SK-N-SH (cell line): ENCODE data around the gene TRIM67. TPM values are rescaled to one million over a fixed set of nuclear protein-coding genes. Genes with fewer than 3 reads are reported as not detected.

Source experiments
- CTCF ChIA-PET: fragments of 300-600, 350-600 bp; formaldehyde crosslinking; extraction: SDS; loops from one replicate; lab custom pipeline; 2021; lab: Yijun Ruan, JAX
- POLR2A ChIA-PET: fragments of 350-600 bp; sonication (Branson Sonifier 250); formaldehyde crosslinking; extraction: SDS; loops from one replicate; lab custom pipeline; 2020; ENCODE audit warnings: antibody characterized with exemption, inconsistent platforms; lab: Yijun Ruan, JAX
- DNase-seq: peaks from one replicate; pipeline ENCODE4 v3.0.0; 2012
- H2AFZ ChIP-seq: fragments of 200-600 bp; sonication (generic); 2 replicates; pipeline ENCODE4 v1.8.1; 2016; ENCODE audit warnings: antibody characterized with exemption, mild to moderate bottlenecking, low read depth
- H3F3A ChIP-seq: fragments of 200-600 bp; sonication (generic); replicated peaks from 2 replicates; pipeline ENCODE3; 2016; ENCODE audit warnings: antibody characterized with exemption, mild to moderate bottlenecking; ENCODE audit not compliant: insufficient read depth
- H3K27ac ChIP-seq, 2 experiments: fragments of 200-500 bp in 1 of 2; fragments of 200-600 bp in 1 of 2; sonication (Bioruptor generic) in 1 of 2; sonication (generic), shearing (Covaris generic) in 1 of 2; 2 replicates each; pipeline versions ENCODE4 v1.5.1 to v1.6.1; 2014 to 2016; ENCODE audit warnings: low read depth in 2 of 2, inconsistent platforms in 1 of 2, low read length in 1 of 2, mild to moderate bottlenecking in 1 of 2, mixed read lengths in 1 of 2
- H3K27me3 ChIP-seq: fragments of 200-600 bp; sonication (generic), shearing (Covaris generic); 2 replicates; pipeline ENCODE4 v1.6.1; 2016; ENCODE audit warnings: mixed run types; ENCODE audit not compliant: insufficient read depth
- H3K36me3 ChIP-seq, 2 experiments: fragments of 200-500 bp in 1 of 2; fragments of 200-600 bp in 1 of 2; sonication (Bioruptor generic) in 1 of 2; sonication (generic) in 1 of 2; replicated peaks in 1 of 2; 2 replicates each; pipeline versions ENCODE3 to v1.5.1; 2014 to 2016; ENCODE audit warnings: low read length in 1 of 2, mild to moderate bottlenecking in 1 of 2; ENCODE audit not compliant: insufficient read depth in 2 of 2, control insufficient read depth in 1 of 2
- H3K4me1 ChIP-seq, 2 experiments: fragments of 200-500 bp in 1 of 2; fragments of 200-600 bp in 1 of 2; sonication (Bioruptor generic) in 1 of 2; sonication (generic), shearing (Covaris generic) in 1 of 2; 2 replicates each; pipeline versions ENCODE4 v1.5.1 to v1.6.1; 2014 to 2016; ENCODE audit warnings: low read depth in 1 of 2, low read length in 1 of 2, mixed run types in 1 of 2; ENCODE audit not compliant: insufficient read depth in 2 of 2, control insufficient read depth in 1 of 2
- H3K4me2 ChIP-seq: fragments of 200-600 bp; sonication (generic), shearing (Covaris generic); 2 replicates; pipeline ENCODE4 v1.6.1; 2017; ENCODE audit warnings: mixed run types
- H3K4me3 ChIP-seq, 2 experiments: fragments of 200-500 bp in 1 of 2; fragments of 200-600 bp in 1 of 2; sonication (Bioruptor generic) in 1 of 2; sonication (generic), shearing (Covaris generic) in 1 of 2; 2 replicates each; pipeline versions ENCODE4 v1.5.1 to v1.8.1; 2014 to 2016; ENCODE audit warnings: low read depth in 2 of 2, inconsistent platforms in 1 of 2, low read length in 1 of 2, mild to moderate bottlenecking in 1 of 2, mixed read lengths in 1 of 2, moderate library complexity in 1 of 2
- H3K79me2 ChIP-seq: fragments of 200-600 bp; sonication (generic); 2 replicates; pipeline ENCODE4 v1.8.1; 2017; ENCODE audit warnings: mild to moderate bottlenecking; ENCODE audit not compliant: insufficient read depth
- H3K9ac ChIP-seq: fragments of 200-600 bp; sonication (generic); 2 replicates; pipeline ENCODE4 v1.6.1; 2017; ENCODE audit warnings: mixed run types
- H3K9me2 ChIP-seq: fragments of 200-600 bp; sonication (generic); 2 replicates; pipeline ENCODE4 v1.6.1; 2017; ENCODE audit warnings: mixed run types
- H3K9me3 ChIP-seq: fragments of 200-600 bp; sonication (generic); 2 replicates; pipeline ENCODE4 v1.6.1; 2017; ENCODE audit warnings: mixed run types, mild to moderate bottlenecking, moderate library complexity
- H4K20me1 ChIP-seq: fragments of 200-600 bp; sonication (generic); 2 replicates; pipeline ENCODE4 v1.6.1; 2017; ENCODE audit warnings: mild to moderate bottlenecking, mixed run types; ENCODE audit not compliant: insufficient read depth
- EZH2phosphoT487 ChIP-seq: fragments of 200-600 bp; sonication (generic); IDR thresholded peaks from 2 replicates; pipeline ENCODE4 v1.6.1; 2017; ENCODE audit warnings: low read depth, mixed run types, mild to moderate bottlenecking, antibody characterized with exemption, moderate library complexity, borderline replicate concordance
- FOSL2 ChIP-seq: IDR thresholded peaks from 2 replicates; pipeline ENCODE4 v1.4.0; 2012; ENCODE audit warnings: low read depth, mild to moderate bottlenecking, moderate library complexity, borderline replicate concordance
- GABPA ChIP-seq: IDR thresholded peaks from 2 replicates; pipeline ENCODE4 v1.4.0; 2012; ENCODE audit warnings: low read depth, mild to moderate bottlenecking
- GATA2 ChIP-seq: sonication (generic); formaldehyde crosslinking; IDR thresholded peaks from 2 replicates; pipeline ENCODE4 v1.5.0; 2020; ENCODE audit warnings: mild to moderate bottlenecking, missing genetic modification reagents
- JUND ChIP-seq: IDR thresholded peaks from 2 replicates; pipeline ENCODE4 v1.4.0; 2012
- MEF2A ChIP-seq: IDR thresholded peaks from 2 replicates; pipeline ENCODE4 v1.4.0; 2012; ENCODE audit warnings: low read depth, borderline replicate concordance
- NFIC ChIP-seq: IDR thresholded peaks from 2 replicates; pipeline ENCODE4 v1.4.0; 2012; ENCODE audit warnings: borderline replicate concordance
- NRF1 ChIP-seq: IDR thresholded peaks from 2 replicates; pipeline ENCODE4 v1.6.1; 2012; ENCODE audit warnings: low read depth, mild to moderate bottlenecking, low read length
- POLR2AphosphoS5 ChIP-seq: IDR thresholded peaks from 2 replicates; pipeline ENCODE4 v1.6.1; 2012; ENCODE audit warnings: low read depth, low read length
- RAD21 ChIP-seq: IDR thresholded peaks from 2 replicates; pipeline ENCODE4 v1.6.1; 2012; ENCODE audit warnings: mild to moderate bottlenecking, low read length
- RFX5 ChIP-seq: IDR thresholded peaks from 2 replicates; pipeline ENCODE4 v1.6.1; 2012; ENCODE audit warnings: mild to moderate bottlenecking, improper control_type of control experiment, low read length
- SMC3 ChIP-seq: IDR thresholded peaks from 2 replicates; pipeline ENCODE4 v1.6.1; 2012; ENCODE audit warnings: low read depth, low read length, improper control_type of control experiment
- TAF1 ChIP-seq: IDR thresholded peaks from 2 replicates; pipeline ENCODE4 v1.6.1; 2012; ENCODE audit warnings: low read depth, mild to moderate bottlenecking, low read length, moderate library complexity, borderline replicate concordance
- TEAD4 ChIP-seq: IDR thresholded peaks from 2 replicates; pipeline ENCODE4 v1.4.0; 2012; ENCODE audit warnings: mild to moderate bottlenecking, borderline replicate concordance; ENCODE audit not compliant: insufficient read depth
- YY1 ChIP-seq: IDR thresholded peaks from 2 replicates; pipeline ENCODE4 v1.4.0; 2012; ENCODE audit warnings: low read depth, mild to moderate bottlenecking
- WGBS: methylation state at CpG from one replicate; pipeline ENCODE4 v1.1.6; 2017; ENCODE audit warnings: low lambda C conversion rate; 5-methylcytosine and 5-hydroxymethylcytosine counted together
- polyA plus RNA-seq, 3 experiments: library from polyadenylated mRNA; depleted of rRNA; stranded (reverse); fragments of >200 nt; gene quantifications; 2 replicates each; pipeline ENCODE4 v1.2.3, GENCODE V29; 2012
- TF ChIP-seq, protein P1 (sequence below): IDR thresholded peaks from 2 replicates; pipeline ENCODE4 v1.4.0; 2012; ENCODE audit warnings: low read depth, borderline replicate concordance

Gene TRIM67
- polyA plus RNA-seq, 1 of the 3 experiments (the other 2 are of a cell fraction) = not detected

DNA sequence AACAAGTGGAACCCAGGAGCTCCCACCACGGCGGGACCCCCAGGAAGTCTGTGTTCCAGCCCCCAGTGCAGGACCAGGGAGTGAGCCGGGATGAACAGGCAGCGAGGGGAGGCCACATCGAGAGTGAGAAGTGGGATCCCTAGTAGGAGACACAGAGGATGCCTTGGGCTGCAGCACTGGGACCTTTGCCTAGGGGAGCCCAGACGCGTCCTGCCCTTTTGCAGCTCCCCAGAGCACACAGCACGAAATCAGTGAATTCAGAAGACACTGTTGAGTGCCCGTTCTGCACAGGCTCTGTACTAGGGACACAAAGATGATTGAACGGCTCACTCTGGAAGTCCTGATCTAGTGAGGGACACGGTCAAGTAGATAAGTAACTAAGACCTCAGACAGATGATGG is 23.5 kb downstream of the TRIM67 start (continued):
- no peak for TF ChIP-seq RFX5
- no peak for TF ChIP-seq NRF1
- no peak for TF ChIP-seq EZH2phosphoT487
- TF ChIP-seq SMC3 = no peak

DNA sequence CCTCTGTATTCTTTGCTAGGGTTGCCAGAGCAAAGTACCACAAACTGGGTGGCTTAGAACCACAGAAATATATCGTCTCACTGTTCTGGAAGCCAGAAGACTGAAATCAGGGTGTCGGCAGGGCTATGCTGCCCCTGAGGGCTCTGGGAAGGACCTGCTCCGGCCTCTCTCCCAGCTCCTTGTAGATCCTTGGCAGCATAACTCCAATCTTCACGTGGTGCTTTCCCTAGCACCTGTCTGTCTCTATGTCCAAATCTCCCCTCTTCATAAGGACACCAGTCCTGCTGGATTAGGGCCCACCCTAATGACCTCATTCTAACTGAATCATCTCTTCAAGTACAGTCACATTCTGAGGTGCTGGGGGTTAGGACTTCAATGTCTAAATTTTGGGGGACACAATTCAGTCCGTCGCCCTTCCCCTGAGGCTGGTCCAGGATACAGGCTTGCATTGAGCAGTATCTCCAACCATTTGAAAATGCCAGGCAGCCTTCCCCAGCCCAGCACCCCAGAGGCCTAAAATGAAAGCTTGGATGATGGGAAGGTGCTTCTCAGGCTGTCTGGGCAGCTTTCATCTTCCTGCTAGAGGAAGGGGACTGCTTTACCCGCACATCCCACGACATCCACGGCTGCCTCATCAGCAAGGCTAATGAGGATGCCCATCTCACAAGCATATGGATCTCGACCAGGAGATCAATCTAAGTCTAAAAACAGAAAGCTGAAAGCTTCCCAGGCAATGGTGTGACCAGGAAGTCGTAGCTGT is 24.7 kb downstream of the TRIM67 start:
- POLR2A ChIA-PET = no interaction called here
- DNase-seq = no peak
- H3K36me3 ChIP-seq = no peaks in the 10 kb centered on the region
- no peak overlapping the region for H3K4me2 ChIP-seq
- no peaks in the 10 kb centered on the region for H3K9me2 ChIP-seq
- no peak overlapping the region for H3K27ac ChIP-seq
- H3F3A ChIP-seq = no peaks in the 10 kb centered on the region
- no peak overlapping the region for H3K4me3 ChIP-seq
- CTCF ChIA-PET = no interaction called here
- H2AFZ ChIP-seq = no peak overlapping the region
- no peaks in the 10 kb centered on the region; the same call in 1 of the 2 replicates for H3K27me3 ChIP-seq
- no peaks in the 10 kb centered on the region for H4K20me1 ChIP-seq
- H3K4me1 ChIP-seq = no peaks in the 10 kb centered on the region
- TF ChIP-seq JUND (no peak), RAD21 (no peak), TEAD4 (no peak), YY1 (no peak), GATA2 (CRISPR knock-in tag) (no peak), MEF2A (no peak), FOSL2 (no peak), POLR2AphosphoS5 (no peak), TAF1 (no peak), GABPA (no peak)
- no peaks in the 10 kb centered on the region for H3K9me3 ChIP-seq
- no peak overlapping the region for H3K9ac ChIP-seq
- WGBS = 61% methylated on average over 11 of the region's 11 CpGs
- no peaks in the 10 kb centered on the region for H3K79me2 ChIP-seq

DNA sequence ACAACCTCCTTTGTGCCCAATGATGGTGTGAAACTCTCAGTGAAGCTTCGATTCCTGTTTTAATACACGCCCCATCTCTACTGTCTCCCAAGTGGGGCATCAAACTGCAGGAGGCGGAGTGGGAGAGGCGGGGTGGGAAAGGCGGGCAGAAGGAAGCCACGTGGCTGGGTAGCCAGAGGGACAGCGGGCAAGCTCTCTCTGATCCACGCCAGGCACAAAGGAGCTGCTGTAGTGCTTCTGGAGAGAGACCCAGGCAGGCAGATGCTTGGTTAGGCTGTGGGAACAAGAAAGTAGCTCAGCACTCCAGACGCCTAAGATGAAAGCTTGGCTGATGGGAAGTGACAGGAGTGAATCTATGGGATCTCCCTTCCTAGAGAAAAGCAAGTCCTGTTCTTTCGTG is 25.7 kb downstream of the TRIM67 start:
- H3K79me2 ChIP-seq = no peaks in the 10 kb centered on the region
- WGBS = 45% methylated on average over 9 of the region's 10 CpGs
- no peak overlapping the region for H3K9ac ChIP-seq
- H3F3A ChIP-seq = no peaks in the 10 kb centered on the region
- DNase-seq = no peak
- CTCF ChIA-PET = interaction anchor here (5.4 kb wide), 1 partner anchor 24 kb away, joined by 19 read pairs; no protein-coding TSS in a partner anchor
- H4K20me1 ChIP-seq = no peaks in the 10 kb centered on the region
- H3K4me2 ChIP-seq = no peak overlapping the region
- no peak overlapping the region for H3K4me3 ChIP-seq
- H3K27ac ChIP-seq = no peak overlapping the region
- no peaks in the 10 kb centered on the region for H3K9me3 ChIP-seq
- TF ChIP-seq POLR2AphosphoS5 (no peak), NFIC (no peak)
- TF ChIP-seq, protein P1, sequence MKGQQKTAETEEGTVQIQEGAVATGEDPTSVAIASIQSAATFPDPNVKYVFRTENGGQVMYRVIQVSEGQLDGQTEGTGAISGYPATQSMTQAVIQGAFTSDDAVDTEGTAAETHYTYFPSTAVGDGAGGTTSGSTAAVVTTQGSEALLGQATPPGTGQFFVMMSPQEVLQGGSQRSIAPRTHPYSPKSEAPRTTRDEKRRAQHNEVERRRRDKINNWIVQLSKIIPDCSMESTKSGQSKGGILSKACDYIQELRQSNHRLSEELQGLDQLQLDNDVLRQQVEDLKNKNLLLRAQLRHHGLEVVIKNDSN = no peak
- TF ChIP-seq, all 33 proteins: peak for 0
- no peaks in the 10 kb centered on the region for H3K9me2 ChIP-seq
- no peaks in the 10 kb centered on the region; the same call in 1 of the 2 replicates for H3K27me3 ChIP-seq
- POLR2A ChIA-PET = no interaction called here
- no peak overlapping the region for H2AFZ ChIP-seq
- H3K36me3 ChIP-seq = no peaks in the 10 kb centered on the region
- H3K4me1 ChIP-seq = peaks cover 0 to 2% of the 10 kb centered on the region in 2 experiments; a peak in 1 of 4 replicates
